ENCODE results near the gene NOPCHAP1.
"Not testable (repeated sequence)": the region's sequence is repeated elsewhere in the genome, so short reads cannot be mapped to it uniquely, and the experiment has no call there.

The NOPCHAP1 gene

DNA sequence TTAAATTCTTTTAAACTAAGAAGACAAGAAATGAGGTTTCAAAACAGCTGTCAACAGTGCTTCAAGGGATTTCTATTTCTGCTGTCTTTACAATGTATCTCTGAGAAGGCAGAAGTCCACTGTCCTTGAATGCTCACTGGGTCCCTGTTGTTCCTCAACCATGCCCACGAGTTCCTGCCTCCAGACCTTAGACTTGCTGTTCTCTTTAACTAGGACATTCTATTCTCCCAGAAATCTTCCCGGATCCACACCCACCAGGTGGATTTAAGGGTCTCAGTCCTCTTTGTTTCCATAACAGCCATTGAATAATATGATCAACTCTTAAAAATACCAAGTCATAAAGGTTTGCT, 21.3 kb upstream of the NOPCHAP1 start:
- DNase-seq (ENCODE audit: low read depth), result no peak

DNA sequence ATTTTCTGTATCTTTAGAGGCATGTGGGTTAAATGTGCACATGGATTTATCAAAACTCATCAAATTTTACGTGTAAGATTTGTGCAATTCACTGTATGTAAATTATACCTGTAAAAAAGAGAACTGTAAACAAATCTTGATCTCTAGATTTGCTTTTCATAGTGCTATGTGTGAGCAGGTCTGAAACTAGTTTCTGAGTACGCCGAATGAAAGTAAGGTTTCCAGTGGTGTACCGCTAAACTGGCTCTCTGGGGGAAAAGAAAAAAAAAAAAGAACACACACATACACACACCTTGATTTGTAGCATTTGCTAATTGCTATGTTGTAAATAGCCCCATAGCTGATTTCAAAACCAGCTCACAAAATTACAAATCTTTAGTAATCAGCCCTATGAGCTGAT, 19.4 kb upstream of the NOPCHAP1 start:
- no peak for DNase-seq (ENCODE audit: low read depth)

DNA sequence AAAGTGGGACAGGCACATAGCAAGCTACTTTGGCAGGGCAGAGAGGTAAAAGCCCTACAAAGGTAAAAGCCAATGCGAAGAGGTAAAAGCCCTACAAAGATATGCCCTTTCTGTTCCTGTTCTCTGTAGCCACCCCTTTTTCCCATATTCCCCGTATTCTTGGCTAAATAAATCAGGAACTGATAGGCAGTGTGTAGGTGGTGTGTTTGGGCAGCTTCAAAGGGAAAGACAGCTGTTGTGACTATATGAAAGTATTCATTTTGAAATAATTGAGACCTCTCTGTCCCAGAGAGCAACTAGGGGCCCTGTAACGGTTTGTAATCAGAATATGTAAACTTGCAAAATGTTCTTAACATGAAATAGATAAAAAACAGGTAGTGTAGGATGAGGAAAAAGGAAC, 16.8 kb upstream of the NOPCHAP1 start:
- DNase-seq (ENCODE audit: low read depth), result no peak

DNA sequence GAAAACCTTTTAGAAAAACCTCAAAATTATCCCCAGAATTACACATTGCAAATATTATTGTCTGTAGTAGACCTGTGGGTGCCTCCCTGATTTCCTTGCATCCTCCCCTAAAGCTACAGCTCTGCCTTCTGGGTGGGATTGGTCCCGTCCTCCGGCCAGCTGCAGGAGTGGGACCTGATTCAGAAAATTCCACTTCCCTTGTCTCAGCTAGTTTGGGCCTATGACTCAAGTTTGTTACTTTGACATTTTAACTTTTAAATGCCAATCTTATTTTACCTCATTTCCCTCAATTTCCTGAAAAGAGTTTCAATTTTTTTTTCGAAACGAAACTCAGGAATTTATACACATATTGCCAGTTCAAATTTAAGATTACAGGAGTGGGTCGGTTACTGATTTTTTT, 14.8 kb upstream of the NOPCHAP1 start:
- no peak for DNase-seq (ENCODE audit: low read depth)

DNA sequence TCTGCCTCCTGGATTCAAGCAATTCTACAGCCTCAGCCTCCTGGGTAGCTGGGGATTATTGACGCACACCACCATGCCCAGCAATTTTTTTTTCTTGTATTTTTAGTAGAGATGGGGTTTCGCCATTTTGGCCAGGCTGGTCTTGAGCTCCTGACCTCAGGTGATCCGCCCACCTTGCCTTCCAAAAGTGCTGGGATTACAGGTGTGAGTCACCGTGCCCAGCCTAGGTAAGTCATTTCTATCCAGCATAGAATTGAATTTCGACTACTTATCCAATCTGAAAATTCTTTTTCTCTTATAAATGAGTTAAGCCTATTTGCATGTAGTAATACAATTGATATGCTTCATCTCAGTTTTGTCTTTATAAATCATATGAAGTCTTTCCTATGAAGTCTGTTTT, 12.9 kb upstream of the NOPCHAP1 start:
- no peak for DNase-seq (ENCODE audit: low read depth)

DNA sequence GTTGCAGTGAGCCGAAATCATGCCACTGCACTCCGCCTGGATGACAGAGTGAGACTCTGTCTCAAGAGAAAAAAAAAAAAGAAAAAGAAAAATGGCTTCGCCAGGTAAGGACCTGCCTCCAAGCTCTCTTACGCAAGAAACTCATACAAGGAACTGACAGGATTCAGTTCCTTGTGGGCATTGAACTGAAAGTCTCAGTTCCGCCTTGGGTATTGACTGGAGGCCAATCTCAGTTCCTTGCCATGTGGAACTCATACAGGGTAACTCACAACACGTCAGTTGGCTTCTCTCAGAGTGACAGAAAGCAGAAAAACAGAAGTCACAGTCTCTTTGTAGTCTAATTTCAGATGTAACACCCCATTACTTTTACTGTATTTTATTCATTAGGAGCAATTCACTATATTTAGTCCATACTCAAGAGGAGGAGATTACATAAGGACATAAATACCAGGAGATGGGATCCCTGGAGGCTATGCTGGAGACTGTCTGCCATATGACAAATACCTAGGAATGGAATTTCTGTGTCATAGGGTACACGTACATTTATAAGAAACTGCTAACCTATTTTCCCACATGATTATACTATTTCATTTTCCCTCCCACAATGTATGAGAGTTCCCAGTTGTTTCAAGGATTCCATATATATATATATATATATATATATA, 11.4 kb upstream of the NOPCHAP1 start:
- DNase-seq (ENCODE audit: low read depth), result no peak

DNA sequence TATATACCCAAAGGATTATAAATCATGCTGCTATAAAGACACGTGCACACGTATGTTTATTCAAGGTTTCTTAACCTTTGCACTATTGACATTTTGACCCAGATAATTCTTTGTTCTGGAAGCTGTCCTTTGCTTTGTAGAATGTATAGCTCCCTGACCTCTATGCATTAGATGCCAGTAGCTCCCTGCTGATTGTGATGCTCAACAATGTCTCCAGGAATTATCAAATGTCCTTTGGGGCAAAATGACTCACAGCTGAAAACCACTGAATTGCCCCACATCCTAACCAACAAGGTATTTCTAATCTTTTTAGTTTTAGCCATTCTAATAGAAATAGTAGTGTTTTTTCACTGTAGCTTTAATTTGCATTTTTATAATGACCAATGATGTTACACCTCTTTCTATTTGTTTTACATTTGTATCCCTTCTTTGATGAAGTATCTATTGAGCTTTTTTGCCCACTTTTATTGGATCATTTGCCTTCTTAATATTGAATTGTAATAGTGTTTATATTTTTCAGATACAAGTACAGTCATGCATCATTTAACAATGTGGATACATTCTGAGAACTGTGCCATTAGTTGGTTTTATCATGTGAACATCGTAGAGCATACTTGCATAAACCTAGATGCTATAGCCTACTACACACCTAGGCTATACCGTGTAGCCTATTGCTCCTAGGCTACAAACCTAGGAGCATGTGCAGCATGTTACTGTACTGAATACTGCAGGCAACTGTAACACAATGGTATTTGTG, 10.4 kb upstream of the NOPCHAP1 start:
- no peak for DNase-seq (ENCODE audit: low read depth)

DNA sequence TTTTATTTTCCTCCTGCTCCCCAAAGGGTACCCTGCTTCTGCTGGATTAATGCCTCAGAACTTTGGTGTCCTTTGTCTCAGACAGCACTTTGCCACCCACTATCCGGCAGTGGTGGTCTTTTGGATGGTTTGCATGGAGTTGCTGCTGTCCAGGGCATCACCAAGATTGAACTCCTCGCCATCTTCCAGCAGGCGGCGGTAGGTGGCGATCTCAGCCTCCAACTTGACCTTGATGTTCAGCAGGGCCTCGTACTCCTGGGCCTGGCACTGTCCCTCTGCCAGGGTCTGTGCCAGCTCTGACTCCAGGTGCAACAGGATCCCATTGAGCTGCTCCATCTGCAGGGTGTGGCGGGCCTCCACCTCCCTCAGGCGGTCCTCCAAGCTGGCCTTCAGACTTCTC, 9.4 kb upstream of the NOPCHAP1 start:
- no peak for DNase-seq (ENCODE audit: low read depth)

DNA sequence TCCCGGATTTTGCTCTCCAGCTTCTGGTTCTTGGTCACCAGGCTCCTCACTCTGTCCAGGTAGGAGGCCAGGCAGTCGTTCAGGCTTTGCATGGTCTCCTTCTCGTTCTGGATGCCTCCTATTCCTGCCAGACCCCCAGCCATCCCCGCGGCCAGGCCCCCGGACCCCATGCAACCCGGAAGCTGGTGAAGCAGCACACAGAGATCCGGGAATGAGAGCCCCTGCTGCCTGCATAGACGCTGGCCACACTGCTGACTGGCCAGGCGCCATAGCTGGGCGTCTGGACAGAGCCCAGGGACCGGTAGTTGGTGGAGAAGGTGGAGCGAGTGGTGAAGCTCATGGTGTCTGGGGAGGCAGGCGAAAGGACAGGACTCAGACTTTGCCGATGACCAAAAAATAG, 8.4 kb upstream of the NOPCHAP1 start:
- DNase-seq (ENCODE audit: low read depth), result not testable (repeated sequence)

DNA sequence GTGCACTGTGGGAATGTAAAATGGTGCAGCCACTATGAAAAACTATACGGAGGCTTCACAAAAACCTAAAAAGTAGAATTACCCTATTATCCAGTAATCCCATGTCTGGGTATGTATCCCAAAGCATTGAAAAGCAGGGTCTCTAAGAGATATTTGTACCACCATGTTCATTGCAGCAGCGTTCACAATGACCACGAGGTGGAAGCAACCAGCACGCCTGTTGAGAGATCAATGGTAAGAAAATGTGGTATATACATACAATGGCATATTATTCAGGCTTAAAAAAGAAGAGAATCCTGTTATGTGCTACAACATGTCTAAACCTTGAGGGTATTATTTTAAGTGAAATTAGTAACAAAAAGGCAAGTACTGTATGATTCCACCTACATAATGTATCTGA, 910 bp upstream of the NOPCHAP1 start:
- DNase-seq (ENCODE audit: low read depth), result no peak

DNA sequence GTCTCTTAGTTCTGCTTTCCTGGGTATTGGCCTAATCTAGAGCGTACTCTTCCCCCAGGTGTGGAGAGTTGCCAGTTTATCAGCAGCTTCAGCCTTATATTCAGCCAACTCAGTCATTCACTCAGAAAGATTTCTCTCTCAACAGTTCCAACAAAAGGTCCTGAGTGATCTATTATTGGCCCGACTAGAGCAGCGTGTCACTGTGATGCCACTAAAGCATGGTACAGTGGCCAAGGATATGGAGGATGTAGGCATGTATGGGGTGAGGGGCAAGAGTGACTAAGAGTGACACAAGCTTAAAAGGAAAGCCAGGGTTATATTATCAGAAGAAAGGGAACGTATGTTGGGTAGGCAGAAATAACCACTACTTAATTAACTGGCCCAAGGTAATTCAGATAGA, 4.8 kb downstream of the NOPCHAP1 start:
- no peak for DNase-seq (ENCODE audit: low read depth)

DNA sequence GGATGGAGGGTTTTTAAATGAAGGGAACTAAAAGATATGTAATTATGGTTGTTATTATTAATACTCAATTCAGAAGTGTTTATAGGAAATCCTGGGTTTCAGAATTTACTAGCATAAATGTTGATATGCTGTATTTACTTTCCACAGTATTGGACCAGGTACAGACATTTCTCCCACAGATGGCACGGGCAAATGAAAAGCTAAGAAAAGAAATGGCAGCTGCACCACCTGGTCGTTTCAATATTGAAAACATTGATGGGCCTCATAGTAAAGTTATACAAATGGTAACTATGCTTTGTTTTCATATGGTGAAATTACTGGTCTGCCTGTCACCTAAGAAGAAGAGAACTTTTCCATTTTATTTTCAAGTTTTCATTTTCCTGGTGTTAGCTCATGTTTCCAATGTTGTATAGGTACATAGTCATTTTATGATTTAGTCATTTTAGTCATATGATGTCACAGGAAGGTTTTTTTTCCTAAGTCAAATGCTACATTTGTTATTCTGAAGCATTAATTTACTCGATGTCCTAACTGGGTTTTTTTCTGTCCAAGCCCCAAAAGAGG, 5.5 kb downstream of the NOPCHAP1 start:
- no peak for DNase-seq (ENCODE audit: low read depth)

DNA sequence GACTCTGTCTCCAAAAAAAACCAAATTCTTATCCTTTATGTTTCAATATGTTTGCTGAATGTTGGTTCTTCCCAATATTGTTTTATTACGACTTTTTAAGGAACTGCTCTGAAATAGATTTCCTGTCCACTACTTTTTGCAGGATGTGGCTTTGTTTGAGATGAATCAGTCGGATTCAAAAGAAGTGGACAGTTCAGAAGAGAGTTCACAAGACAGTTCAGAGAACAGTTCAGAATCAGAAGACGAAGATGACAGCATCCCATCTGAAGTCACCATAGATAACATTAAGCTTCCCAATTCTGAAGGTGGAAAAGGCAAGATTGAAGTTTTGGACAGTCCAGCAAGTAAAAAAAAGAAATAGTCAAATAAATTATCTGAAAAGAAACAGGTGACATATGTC, 8.2 kb downstream of the NOPCHAP1 start:
- no peak for DNase-seq (ENCODE audit: low read depth)

DNA sequence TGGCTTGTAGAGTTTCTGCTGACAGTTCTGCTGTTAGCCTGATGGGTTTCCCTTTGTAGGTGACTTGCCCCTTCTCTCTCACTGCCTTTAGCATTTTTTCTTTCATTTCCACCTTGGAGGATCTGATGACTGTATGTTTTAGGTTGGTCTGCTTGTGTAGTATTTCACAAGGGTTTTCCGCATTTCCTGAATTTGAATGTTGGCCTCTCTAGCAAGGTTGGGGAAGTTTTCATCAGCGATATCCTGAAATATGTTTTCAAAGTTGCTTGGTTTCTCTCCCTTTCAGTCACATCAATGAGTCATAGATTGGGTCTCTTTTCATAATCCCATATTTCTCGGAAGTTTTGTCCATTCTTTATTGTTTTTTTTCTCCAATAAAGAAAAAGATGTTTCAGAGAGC, 11.4 kb downstream of the NOPCHAP1 start:
- DNase-seq (ENCODE audit: low read depth), result no peak

DNA sequence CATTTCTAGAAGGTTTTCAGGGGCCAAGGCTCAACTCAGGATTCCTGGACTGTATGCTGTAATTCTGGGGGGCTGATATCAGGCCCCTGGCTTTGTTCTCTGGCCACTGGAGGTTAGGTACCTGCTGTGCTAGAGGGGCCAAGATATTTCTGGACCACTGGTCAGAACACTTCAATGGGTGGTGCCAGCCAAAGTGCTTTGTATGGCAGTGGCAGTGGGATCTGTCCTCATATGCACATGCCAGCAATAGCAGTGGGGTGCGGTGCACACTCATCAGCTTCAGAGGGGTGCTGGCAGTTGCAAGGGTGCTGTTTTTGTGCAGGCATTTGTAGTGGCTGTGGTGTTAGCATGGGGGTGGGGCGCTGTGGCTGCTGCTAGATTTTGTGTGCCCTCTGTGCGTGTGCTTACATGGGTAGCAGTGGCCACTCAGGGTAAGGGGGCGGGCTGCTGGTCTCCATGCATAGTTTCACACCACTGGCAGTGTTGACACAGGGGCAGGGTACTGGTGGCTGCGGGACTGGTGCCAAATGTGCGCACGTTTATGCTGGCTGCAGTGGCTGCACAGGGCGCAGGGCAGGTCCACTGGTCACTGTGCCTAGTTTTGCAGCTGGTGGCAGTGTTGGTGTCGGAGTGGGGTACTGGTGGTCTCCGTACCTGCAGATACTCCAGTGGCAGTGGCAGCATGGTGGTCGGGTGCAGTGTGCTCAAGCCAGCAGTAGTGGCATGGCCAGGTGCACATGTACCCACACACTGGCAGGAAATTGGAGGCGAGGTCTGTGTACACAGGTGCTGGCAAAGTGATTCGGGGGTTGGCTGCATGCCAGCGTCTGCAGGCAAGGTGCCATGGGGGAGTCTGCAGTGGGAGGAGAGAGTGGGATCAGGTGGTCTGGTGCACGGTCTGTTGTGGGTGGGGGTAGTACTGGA, 12.6 kb downstream of the NOPCHAP1 start:
- DNase-seq (ENCODE audit: low read depth), result no peak

DNA sequence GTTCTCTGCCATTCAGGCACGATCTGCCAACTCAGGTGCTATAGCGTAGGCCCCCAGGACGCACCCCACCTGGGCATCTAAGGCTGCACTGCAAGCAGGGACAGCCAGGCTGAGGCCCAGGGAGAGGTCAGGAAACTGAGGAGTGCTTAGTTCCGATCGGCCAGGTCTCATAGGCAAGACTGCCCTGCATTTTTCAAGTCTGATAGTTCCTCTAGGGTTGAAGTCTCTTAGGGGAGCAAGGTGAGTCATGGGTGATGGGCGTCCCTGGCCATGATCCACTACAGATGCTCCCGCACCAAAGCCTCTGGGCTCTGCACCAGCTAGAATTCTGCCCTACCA, 13.2 kb downstream of the NOPCHAP1 start:
- no peak for DNase-seq (ENCODE audit: low read depth)

DNA sequence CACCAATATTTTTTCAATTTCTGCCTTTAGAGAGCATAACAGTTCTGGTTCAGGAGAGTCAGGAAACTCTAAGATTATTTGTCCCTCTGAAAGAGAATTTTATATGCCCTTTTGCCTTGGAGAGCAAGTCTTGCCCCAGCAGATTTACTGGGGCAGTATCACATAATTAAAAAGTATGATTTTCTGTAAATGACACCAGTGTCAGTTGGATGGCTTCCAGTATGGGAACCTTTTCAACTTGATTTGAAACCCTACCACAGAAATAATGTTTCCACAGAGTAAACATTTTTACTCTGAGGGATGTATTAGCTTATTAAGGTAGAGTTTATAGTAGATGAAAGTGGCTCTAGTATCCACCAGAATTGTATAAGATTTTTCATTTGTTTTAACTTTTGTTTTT, 15.4 kb downstream of the NOPCHAP1 start:
- DNase-seq (ENCODE audit: low read depth), result no peak

DNA sequence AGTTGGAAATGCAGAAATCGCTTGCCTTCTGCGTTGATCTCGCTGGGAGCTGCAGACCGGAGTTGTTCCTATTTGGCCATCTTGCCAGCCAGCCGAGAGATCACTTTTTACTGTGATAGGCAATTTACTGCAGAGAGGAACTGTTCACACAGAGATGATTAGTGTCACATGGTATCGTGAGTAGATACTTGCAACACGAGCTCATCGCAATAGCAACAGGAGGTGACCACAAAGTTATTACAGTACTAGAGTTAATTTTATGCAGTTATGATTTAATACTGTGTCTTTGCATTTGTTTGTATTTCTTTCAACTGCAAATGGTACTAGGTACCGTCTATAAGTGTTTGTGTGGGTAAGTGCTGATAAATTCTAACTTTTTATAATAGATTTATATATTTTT, 27.8 kb downstream of the NOPCHAP1 start:
- no peak for DNase-seq (ENCODE audit: low read depth)

DNA sequence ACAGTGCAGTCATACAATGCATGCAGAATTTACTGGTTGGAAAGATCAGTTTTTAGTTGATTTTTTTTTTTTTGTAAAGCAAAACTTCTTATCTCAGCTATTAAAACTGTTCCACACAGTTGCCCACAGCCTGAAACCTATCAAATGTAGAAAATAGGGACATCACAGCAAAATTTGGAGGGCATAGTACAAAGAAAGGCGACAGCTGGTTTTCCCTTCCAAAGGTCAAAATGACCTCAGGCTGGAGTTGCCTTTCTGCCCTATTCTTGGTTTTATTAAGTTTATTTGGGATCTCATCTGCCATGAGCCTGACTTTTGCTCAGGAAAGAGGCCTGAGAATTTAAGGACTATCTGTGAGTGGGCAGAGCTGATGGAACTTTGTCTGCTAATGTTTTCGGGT, 28.5 kb downstream of the NOPCHAP1 start:
- no peak for DNase-seq (ENCODE audit: low read depth)

DNA sequence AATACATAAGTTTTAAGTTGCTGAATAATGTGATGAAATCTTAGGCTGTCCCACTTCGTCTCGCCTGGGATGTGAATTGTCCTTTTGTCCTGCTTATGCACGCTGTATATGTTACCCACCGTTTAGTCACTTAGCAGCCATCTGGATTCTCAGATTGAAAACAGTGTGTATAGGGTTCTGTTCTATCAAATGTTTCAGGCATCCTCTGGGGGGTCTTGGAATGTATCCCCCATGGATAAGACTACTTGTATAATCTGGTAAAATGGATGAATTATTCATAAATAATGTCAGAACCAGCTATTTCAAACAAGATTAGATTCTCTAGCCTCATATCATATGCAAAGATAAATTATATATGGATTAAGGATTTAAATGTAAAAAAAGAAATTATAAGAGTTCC, 29.4 kb downstream of the NOPCHAP1 start:
- no peak for DNase-seq (ENCODE audit: low read depth)

DNA sequence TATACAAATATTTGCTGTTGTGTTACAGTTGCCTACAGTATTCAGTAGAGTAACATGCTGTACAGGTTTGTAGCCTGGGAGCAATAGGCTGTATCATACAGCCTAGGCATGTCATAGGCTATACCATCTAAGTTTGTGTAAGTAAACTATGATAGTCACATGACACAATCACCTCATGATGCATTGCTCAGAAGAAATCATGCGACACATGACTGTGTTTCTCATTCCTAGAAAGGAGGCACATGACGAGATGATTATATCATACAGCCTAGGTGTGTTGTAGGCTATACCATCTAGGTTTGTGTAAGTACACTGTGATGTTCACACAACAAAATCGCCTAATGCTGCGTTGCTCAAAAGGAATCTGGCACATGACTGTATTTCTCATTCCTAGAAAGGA, 31.9 kb downstream of the NOPCHAP1 start:
- DNase-seq (ENCODE audit: low read depth), result no peak

DNA sequence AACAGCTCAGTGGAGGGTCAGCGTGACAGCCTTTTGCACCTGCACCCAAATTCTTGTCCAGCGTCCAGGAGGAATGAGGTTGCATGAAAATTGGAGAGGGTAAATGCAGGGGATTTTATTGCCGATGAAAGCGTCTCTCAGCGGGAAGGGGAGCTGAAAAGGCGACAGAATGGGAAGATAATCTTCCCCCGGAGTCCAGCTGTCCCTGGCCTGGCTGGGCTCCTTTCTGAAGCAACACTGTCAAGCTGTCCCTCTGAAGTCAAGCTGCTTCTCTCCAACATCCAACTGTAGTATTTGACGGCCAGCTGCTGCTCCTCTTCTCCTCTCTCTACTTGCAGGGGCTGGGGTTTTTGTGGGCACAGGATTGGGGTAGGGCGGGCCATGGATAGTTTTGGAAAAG, 32.7 kb downstream of the NOPCHAP1 start:
- no peak for DNase-seq (ENCODE audit: low read depth)

Measured in stimulated activated CD8-positive, alpha-beta memory T cell treated with anti-CD3 and anti-CD28 coated beads, Interleukin-7, amount 100 ng/mL, for 24 hours (primary cell).